SK-N-MC (cell line): ENCODE results near the gene NFIB.

Source experiments
- EZH2 ChIP-seq: fragments of 200-600 bp; sonication (generic); IDR thresholded peaks from one replicate; pipeline ENCODE4 v1.6.1; 2017; ENCODE audit warnings: antibody characterized with exemption
- POLR2AphosphoS5 ChIP-seq: IDR thresholded peaks from 2 replicates; pipeline ENCODE4 v1.6.1; 2012; ENCODE audit warnings: mild to moderate bottlenecking, low read depth, low read length, borderline replicate concordance

DNA sequence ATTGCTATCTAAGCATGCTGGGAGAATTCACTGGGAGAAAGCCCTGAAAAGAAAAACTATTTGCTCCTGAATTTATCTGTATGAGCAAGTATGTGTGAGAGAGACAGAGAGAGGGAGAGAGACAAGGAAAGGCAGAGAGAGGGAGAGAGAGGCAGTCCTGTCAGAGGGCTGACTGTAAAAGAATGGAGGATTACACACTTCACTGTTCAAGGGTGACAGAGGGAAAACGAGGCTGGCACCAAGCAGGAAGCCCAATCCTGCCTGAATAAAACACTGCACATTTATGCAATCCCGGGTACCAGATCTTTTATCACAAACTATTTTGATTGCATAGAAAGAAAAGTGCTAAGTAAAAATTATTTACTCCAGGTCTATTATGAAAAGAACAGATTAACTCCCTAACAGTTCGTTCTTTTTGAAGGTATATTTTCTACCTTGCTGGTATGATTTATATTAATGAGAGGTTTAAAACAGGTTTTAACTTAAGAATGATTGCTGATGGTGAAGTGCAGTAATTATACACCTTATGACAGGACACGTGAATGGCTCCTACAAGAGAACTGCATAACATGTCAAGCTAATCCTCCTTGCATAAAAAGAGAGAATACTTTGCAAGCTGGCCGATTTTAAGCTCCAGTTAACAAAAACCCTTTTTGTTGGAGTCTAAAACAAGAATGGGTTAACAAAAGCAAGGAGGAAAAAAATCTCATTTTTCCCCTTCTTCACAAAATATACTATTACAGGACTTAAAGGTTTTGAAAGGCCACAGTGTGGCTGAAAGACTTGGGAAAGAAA, 82.5 kb downstream of the NFIB start:
- TF ChIP-seq EZH2, result no peak
- no peak for TF ChIP-seq POLR2AphosphoS5
